WTC11 (cell line): Measurements from ENCODE around the gene KYNU. TPM values are rescaled to one million over a fixed set of nuclear protein-coding genes. Genes with fewer than 3 reads are reported as not detected.

Experiments used
- ATAC-seq: fragments of 200-7000 bp; cut with Tn5 transposase; 2 replicates; pipeline ENCODE4 v1.10.0; 2021; ENCODE audit warnings: mild to moderate bottlenecking, moderate library complexity
- CTCF ChIA-PET: fragments of 300-600 bp; sonication (Branson Sonifier 250); formaldehyde crosslinking; loops from one replicate; lab custom pipeline; 2021; ENCODE audit warnings: antibody characterized with exemption; lab: Charles Lee
- POLR2A ChIA-PET: fragments of 350-600 bp; sonication (Branson Sonifier 250); formaldehyde crosslinking; loops from one replicate; lab custom pipeline; 2021; ENCODE audit warnings: antibody characterized with exemption; lab: Charles Lee
- DNase-seq: peaks from one replicate; pipeline ENCODE4 v3.0.0; 2021; ENCODE audit warnings: low spot score
- H3K27ac Mint-ChIP-seq: 2 replicates; pipeline ENCODE4 v1.8.0; 2021; ENCODE audit warnings: mixed read lengths
- H3K27me3 Mint-ChIP-seq: 2 replicates; pipeline ENCODE4 v1.8.0; 2021; ENCODE audit warnings: low read depth, mild to moderate bottlenecking, moderate library complexity, mixed read lengths
- H3K36me3 Mint-ChIP-seq: 2 replicates; pipeline ENCODE4 v1.8.0; 2021; ENCODE audit warnings: mixed read lengths
- H3K4me1 Mint-ChIP-seq: 2 replicates; pipeline ENCODE4 v1.8.0; 2022; ENCODE audit warnings: mixed read lengths
- H3K4me3 Mint-ChIP-seq: 2 replicates; pipeline ENCODE4 v1.8.0; 2021; ENCODE audit warnings: mild to moderate bottlenecking, moderate library complexity, mixed read lengths
- H3K9me3 Mint-ChIP-seq: 2 replicates; pipeline ENCODE4 v1.8.0; 2021; ENCODE audit warnings: mixed read lengths
- AFF4 ChIP-seq: sonication (generic); formaldehyde crosslinking; IDR thresholded peaks from 2 replicates; pipeline ENCODE4 v1.8.1; 2023; ENCODE audit warnings: mild to moderate bottlenecking, missing genetic modification reagents, borderline replicate concordance
- AR ChIP-seq: fragments of 250-450 bp; sonication (Bioruptor Pico); IDR thresholded peaks from 2 replicates; pipeline ENCODE4 v1.9.0; 2021; ENCODE audit warnings: mild to moderate bottlenecking
- ELF4 ChIP-seq: sonication (generic); formaldehyde crosslinking; IDR thresholded peaks from 2 replicates; pipeline ENCODE4 v1.8.1; 2022; ENCODE audit warnings: low read depth, mild to moderate bottlenecking, moderate library complexity, missing genetic modification reagents
- ERG ChIP-seq: fragments of 250-450 bp; sonication (Bioruptor Pico); IDR thresholded peaks from 2 replicates; pipeline ENCODE4 v1.8.0; 2021; ENCODE audit warnings: mild to moderate bottlenecking
- FOXK1 ChIP-seq: sonication (generic); formaldehyde crosslinking; IDR thresholded peaks from 2 replicates; pipeline ENCODE4 v1.8.0; 2022; ENCODE audit warnings: mild to moderate bottlenecking, moderate library complexity, missing genetic modification reagents
- HMGA2 ChIP-seq: fragments of 250-450 bp; sonication (Bioruptor Pico); IDR thresholded peaks from 2 replicates; pipeline ENCODE4 v1.4.0; 2021; ENCODE audit warnings: mild to moderate bottlenecking, moderate library complexity
- MYBL2 ChIP-seq: sonication (generic); formaldehyde crosslinking; IDR thresholded peaks from 2 replicates; pipeline ENCODE4 v1.8.1; 2023; ENCODE audit warnings: mild to moderate bottlenecking, moderate library complexity, missing genetic modification reagents
- OVOL2 ChIP-seq: fragments of 250-450 bp; sonication (Bioruptor Pico); IDR thresholded peaks from 2 replicates; pipeline ENCODE4 v1.9.0; 2021; ENCODE audit warnings: mild to moderate bottlenecking, borderline replicate concordance
- ZNF396 ChIP-seq: fragments of 250-450 bp; sonication (Bioruptor Pico); IDR thresholded peaks from 2 replicates; pipeline ENCODE4 v1.8.0; 2021; ENCODE audit warnings: mild to moderate bottlenecking, moderate library complexity, borderline replicate concordance
- ZNF416 ChIP-seq: fragments of 250-450 bp; sonication (Bioruptor Pico); IDR thresholded peaks from 2 replicates; pipeline ENCODE4 v1.9.0; 2021; ENCODE audit warnings: mild to moderate bottlenecking, inconsistent platforms
- ZNF512 ChIP-seq: sonication (generic); formaldehyde crosslinking; IDR thresholded peaks from 2 replicates; pipeline ENCODE4 v1.8.1; 2022; ENCODE audit warnings: missing genetic modification reagents, borderline replicate concordance
- total RNA-seq: library from RNA; stranded (reverse); gene quantifications from 3 replicates; pipeline ENCODE4 v1.2.3, GENCODE V29; 2021
- TF ChIP-seq, protein P1 (sequence below): fragments of 250-450 bp; sonication (Bioruptor Pico); IDR thresholded peaks from 2 replicates; pipeline ENCODE4 v1.9.0; 2021; ENCODE audit warnings: mild to moderate bottlenecking, borderline replicate concordance
- TF ChIP-seq, protein P2 (sequence below): sonication (generic); formaldehyde crosslinking; IDR thresholded peaks from 2 replicates; pipeline ENCODE4 v1.8.0; 2022; ENCODE audit warnings: mild to moderate bottlenecking, missing genetic modification reagents
- TF ChIP-seq, protein P3 (sequence below): sonication (generic); formaldehyde crosslinking; IDR thresholded peaks from 2 replicates; pipeline ENCODE4 v1.8.1; 2023; ENCODE audit warnings: mild to moderate bottlenecking, missing genetic modification reagents, moderate library complexity
- TF ChIP-seq, protein P4 (sequence below): sonication (generic); formaldehyde crosslinking; IDR thresholded peaks from 2 replicates; pipeline ENCODE4 v1.8.1; 2022; ENCODE audit warnings: low read depth, mild to moderate bottlenecking, moderate library complexity, missing genetic modification reagents, borderline replicate concordance

Gene KYNU
- total RNA-seq, 1 experiment from 2014 or later = 0.85 TPM

DNA sequence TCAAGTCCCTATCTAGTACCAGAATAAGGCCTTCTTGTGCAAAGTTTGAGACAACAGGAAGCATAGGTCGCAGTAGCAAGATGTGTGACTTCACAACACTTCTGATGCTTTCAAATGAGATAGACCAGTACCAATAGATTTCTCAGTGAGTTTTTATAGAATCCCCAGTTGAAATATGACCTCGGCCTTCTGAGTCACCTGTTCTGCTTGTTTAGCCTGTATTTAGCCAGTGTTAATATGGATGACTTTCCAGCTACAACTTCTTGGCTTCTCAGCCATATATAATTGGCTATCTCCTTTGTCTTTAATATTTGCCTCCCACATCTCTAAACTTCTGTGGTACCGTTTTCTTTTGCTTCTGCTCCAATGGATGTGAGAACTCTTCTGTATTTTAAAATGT is 113.8 kb downstream of the KYNU start:
- CTCF ChIA-PET = no interaction called here
- Mint-ChIP-seq H3K9me3 (no peaks in the 10 kb centered on the region), H3K4me3 (no peak overlapping the region), H3K4me1 (peaks cover 4% of the 10 kb centered on the region; the same call in 1 of the 2 replicates), H3K27me3 (no peaks in the 10 kb centered on the region), H3K27ac (no peak overlapping the region), H3K36me3 (no peaks in the 10 kb centered on the region)
- ATAC-seq (no peak), DNase-seq (no peak)
- no peak for TF ChIP-seq ERG (CRISPR knock-in tag)
- TF ChIP-seq, protein P1, sequence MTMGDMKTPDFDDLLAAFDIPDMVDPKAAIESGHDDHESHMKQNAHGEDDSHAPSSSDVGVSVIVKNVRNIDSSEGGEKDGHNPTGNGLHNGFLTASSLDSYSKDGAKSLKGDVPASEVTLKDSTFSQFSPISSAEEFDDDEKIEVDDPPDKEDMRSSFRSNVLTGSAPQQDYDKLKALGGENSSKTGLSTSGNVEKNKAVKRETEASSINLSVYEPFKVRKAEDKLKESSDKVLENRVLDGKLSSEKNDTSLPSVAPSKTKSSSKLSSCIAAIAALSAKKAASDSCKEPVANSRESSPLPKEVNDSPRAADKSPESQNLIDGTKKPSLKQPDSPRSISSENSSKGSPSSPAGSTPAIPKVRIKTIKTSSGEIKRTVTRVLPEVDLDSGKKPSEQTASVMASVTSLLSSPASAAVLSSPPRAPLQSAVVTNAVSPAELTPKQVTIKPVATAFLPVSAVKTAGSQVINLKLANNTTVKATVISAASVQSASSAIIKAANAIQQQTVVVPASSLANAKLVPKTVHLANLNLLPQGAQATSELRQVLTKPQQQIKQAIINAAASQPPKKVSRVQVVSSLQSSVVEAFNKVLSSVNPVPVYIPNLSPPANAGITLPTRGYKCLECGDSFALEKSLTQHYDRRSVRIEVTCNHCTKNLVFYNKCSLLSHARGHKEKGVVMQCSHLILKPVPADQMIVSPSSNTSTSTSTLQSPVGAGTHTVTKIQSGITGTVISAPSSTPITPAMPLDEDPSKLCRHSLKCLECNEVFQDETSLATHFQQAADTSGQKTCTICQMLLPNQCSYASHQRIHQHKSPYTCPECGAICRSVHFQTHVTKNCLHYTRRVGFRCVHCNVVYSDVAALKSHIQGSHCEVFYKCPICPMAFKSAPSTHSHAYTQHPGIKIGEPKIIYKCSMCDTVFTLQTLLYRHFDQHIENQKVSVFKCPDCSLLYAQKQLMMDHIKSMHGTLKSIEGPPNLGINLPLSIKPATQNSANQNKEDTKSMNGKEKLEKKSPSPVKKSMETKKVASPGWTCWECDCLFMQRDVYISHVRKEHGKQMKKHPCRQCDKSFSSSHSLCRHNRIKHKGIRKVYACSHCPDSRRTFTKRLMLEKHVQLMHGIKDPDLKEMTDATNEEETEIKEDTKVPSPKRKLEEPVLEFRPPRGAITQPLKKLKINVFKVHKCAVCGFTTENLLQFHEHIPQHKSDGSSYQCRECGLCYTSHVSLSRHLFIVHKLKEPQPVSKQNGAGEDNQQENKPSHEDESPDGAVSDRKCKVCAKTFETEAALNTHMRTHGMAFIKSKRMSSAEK (CRISPR knock-in tag) = no peak
- TF ChIP-seq ZNF512 (CRISPR knock-in tag) = no peak
- POLR2A ChIA-PET = no interaction called here

DNA sequence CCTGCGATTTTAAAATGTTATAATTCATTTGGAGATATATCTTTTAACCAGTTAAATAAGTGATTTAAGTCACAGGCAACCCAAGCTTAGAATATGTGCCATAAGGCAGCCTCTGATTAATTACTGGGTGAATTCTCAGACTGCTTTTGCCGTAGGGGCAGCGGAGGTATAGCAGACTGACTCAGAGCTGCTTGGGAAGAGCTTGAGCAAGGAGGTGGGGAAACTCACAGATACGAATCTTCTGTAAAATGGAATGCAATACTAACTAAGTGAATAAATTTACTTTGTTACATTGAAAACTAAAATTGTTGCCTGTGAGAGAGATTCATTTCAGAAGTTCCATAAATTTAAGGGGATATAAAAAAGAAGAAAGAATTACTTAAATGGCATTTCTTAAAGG is 115.4 kb downstream of the KYNU start:
- CTCF ChIA-PET = interaction anchor here (1.0 to 1.5 kb wide), 2 partner anchors 22 to 42 kb away, joined by 3 read pairs; no protein-coding TSS in a partner anchor
- DNase-seq = no peak
- Mint-ChIP-seq H3K27me3 (no peaks in the 10 kb centered on the region), H3K4me1 (peaks cover 4% of the 10 kb centered on the region; the same call in 1 of the 2 replicates), H3K9me3 (no peaks in the 10 kb centered on the region), H3K4me3 (no peak overlapping the region), H3K36me3 (no peaks in the 10 kb centered on the region), H3K27ac (no peak overlapping the region)
- ATAC-seq = no peak
- POLR2A ChIA-PET = no interaction called here
- TF ChIP-seq HMGA2 (no peak), AFF4 (CRISPR knock-in tag) (no peak), FOXK1 (CRISPR knock-in tag) (no peak), ELF4 (no peak), MYBL2 (CRISPR knock-in tag) (no peak), OVOL2 (CRISPR knock-in tag) (no peak), ZNF396 (no peak), ZNF416 (CRISPR knock-in tag) (no peak), AR (CRISPR knock-in tag) (no peak), ZNF512 (CRISPR knock-in tag) (no peak)
- TF ChIP-seq, protein P2, sequence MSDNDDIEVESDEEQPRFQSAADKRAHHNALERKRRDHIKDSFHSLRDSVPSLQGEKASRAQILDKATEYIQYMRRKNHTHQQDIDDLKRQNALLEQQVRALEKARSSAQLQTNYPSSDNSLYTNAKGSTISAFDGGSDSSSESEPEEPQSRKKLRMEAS (CRISPR knock-in tag) = no peak
- TF ChIP-seq, protein P3, sequence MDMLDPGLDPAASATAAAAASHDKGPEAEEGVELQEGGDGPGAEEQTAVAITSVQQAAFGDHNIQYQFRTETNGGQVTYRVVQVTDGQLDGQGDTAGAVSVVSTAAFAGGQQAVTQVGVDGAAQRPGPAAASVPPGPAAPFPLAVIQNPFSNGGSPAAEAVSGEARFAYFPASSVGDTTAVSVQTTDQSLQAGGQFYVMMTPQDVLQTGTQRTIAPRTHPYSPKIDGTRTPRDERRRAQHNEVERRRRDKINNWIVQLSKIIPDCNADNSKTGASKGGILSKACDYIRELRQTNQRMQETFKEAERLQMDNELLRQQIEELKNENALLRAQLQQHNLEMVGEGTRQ (CRISPR knock-in tag) = no peak
- TF ChIP-seq, protein P4, sequence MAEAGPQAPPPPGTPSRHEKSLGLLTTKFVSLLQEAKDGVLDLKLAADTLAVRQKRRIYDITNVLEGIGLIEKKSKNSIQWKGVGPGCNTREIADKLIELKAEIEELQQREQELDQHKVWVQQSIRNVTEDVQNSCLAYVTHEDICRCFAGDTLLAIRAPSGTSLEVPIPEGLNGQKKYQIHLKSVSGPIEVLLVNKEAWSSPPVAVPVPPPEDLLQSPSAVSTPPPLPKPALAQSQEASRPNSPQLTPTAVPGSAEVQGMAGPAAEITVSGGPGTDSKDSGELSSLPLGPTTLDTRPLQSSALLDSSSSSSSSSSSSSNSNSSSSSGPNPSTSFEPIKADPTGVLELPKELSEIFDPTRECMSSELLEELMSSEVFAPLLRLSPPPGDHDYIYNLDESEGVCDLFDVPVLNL = no peak
